ENCODE data around the gene TSPAN18. TPM values are rescaled to one million over a fixed set of nuclear protein-coding genes. Genes with fewer than 3 reads are reported as not detected.

Gene TSPAN18
- total RNA-seq, 1 donor from 2014 or later = 23.2 TPM

DNA sequence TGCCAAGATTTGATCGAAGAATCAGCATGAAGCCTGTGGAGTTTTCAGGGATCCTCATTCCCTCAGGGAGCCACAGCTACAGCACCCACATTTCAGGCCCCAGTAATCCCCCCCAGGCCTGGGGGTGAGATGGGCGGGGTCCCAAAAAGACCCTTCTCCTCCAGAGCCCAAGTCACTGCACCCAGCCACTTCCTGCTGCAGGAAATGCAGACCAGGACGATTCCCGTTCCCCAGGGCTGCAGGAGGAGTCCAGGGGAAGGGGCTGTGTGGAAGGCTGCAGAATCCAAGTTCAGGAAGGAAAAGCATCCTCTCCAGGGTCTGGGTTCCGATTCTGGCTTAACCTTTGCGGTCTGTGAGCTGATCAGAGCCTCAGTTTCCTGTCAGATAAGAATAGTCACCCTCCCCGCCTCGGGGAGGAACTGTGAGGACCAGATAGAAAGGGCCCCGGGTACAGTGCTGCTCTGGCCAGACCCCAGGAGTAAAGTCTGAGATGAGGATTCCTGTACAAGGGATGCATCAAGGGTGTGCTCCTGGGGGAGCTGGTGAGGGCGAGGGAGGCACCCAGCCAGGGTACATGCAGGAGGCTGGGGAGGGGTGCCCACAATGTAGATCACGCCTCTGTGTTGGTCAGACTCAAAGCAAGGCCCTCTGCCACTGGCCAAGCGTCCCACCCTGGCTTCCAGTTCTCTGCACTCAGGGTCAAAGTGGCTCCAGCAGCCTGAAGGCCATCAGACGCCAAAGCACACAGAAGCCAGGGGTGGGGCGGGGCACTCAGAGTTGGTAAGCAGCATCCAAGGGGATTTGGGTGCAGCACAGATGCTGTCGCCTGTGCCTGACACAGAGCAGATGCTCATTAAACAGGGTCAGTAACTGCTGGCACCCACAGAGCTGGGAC lies 254.0 kb downstream of the TSPAN18 start:
- DNase-seq = no peak

Other genes with a start within 250 kb of the TSPAN18 start
- 90.9 TPM for gene CD82, start 161.3 kb upstream of the TSPAN18 start, total RNA-seq
- gene TP53I11, start 223.9 kb downstream of the TSPAN18 start, total RNA-seq = 36.9 TPM